Neuronal stem cell (in vitro differentiated cells): ENCODE measurements around the gene DNAJC6.

Experiments
- DNase-seq: peaks from one replicate; pipeline ENCODE4 v3.0.0-alpha.2; 2013; ENCODE audit warnings: low spot score
- H2AFZ ChIP-seq: one replicate; pipeline ENCODE4 v1.6.1; 2013; ENCODE audit warnings: mild to moderate bottlenecking, low read length, inconsistent platforms
- H2AK5ac ChIP-seq: 2 replicates; pipeline ENCODE4 v1.6.1; 2013; ENCODE audit warnings: low read depth, mild to moderate bottlenecking, inconsistent platforms, low read length, moderate library complexity, mixed read lengths
- H2BK120ac ChIP-seq: 2 replicates; pipeline ENCODE4 v1.6.1; 2013; ENCODE audit warnings: low read depth, mild to moderate bottlenecking, inconsistent platforms, low read length, moderate library complexity, mixed read lengths
- H2BK12ac ChIP-seq: one replicate; pipeline ENCODE4 v1.6.1; 2013; ENCODE audit warnings: low read length, inconsistent platforms
- H2BK15ac ChIP-seq: 2 replicates; pipeline ENCODE4 v1.6.1; 2013; ENCODE audit warnings: mild to moderate bottlenecking, low read length, inconsistent platforms, mixed read lengths
- H2BK5ac ChIP-seq: one replicate; pipeline ENCODE4 v1.6.1; 2013; ENCODE audit warnings: inconsistent platforms, mild to moderate bottlenecking, low read length, moderate library complexity
- H3K14ac ChIP-seq: one replicate; pipeline ENCODE4 v1.6.1; 2013; ENCODE audit warnings: low read length, inconsistent platforms
- H3K18ac ChIP-seq: 2 replicates; pipeline ENCODE4 v1.6.1; 2013; ENCODE audit warnings: low read length, inconsistent platforms
- H3K23ac ChIP-seq: 2 replicates; pipeline ENCODE4 v1.6.1; 2013; ENCODE audit warnings: low read depth, mild to moderate bottlenecking, mixed read lengths, low read length, inconsistent platforms; ENCODE audit not compliant: poor library complexity
- H3K27ac ChIP-seq: replicated peaks from 3 replicates; pipeline ENCODE4 v1.5.1; 2013; ENCODE audit warnings: low read length, inconsistent platforms
- H3K27me3 ChIP-seq, 3 experiments: 2 replicates each; pipeline ENCODE4 v1.6.1; 2013; ENCODE audit warnings: low read length in 3 of 3, mild to moderate bottlenecking in 2 of 3, inconsistent platforms in 1 of 3, low read depth in 1 of 3, mixed read lengths in 1 of 3, moderate library complexity in 1 of 3; ENCODE audit not compliant: control insufficient read depth in 3 of 3, insufficient read depth in 3 of 3
- H3K36me3 ChIP-seq, 2 donors: replicated peaks in 1 of 2; 2 replicates each; pipeline ENCODE4 v1.6.1; 2013; ENCODE audit warnings: low read length in 2 of 2; ENCODE audit not compliant: control insufficient read depth in 2 of 2, insufficient read depth in 2 of 2
- H3K4ac ChIP-seq: 2 replicates; pipeline ENCODE4 v1.6.1; 2013; ENCODE audit warnings: inconsistent platforms, mild to moderate bottlenecking, low read length, moderate library complexity
- H3K4me1 ChIP-seq, 2 donors: 1 replicate in 1 of 2; 2 replicates in 1 of 2; pipeline ENCODE4 v1.6.1; 2013; ENCODE audit warnings: low read length in 2 of 2, low read depth in 1 of 2; ENCODE audit not compliant: control insufficient read depth in 2 of 2, insufficient read depth in 1 of 2
- H3K4me2 ChIP-seq: one replicate; pipeline ENCODE4 v1.6.1; 2013; ENCODE audit warnings: mild to moderate bottlenecking, low read length, inconsistent platforms; ENCODE audit not compliant: insufficient read depth, poor library complexity, severe bottlenecking
- H3K4me3 ChIP-seq, 2 donors: 2 replicates each; pipeline ENCODE4 v1.5.1; 2013; ENCODE audit warnings: low read length in 2 of 2, mild to moderate bottlenecking in 2 of 2, inconsistent platforms in 1 of 2, moderate library complexity in 1 of 2
- H3K79me1 ChIP-seq: one replicate; pipeline ENCODE4 v1.6.1; 2013; ENCODE audit warnings: low read depth, mild to moderate bottlenecking, inconsistent platforms, low read length, moderate library complexity
- H3K9ac ChIP-seq: one replicate; pipeline ENCODE4 v1.6.1; 2013; ENCODE audit warnings: mild to moderate bottlenecking, low read depth, low read length, inconsistent platforms; ENCODE audit not compliant: poor library complexity
- H3K9me3 ChIP-seq, 2 donors: replicated peaks in 1 of 2; 2 replicates each; pipeline versions ENCODE3 to v1.6.1; 2013; ENCODE audit warnings: low read length in 2 of 2, mild to moderate bottlenecking in 2 of 2, inconsistent platforms in 1 of 2, low read depth in 1 of 2, mixed read lengths in 1 of 2, moderate library complexity in 1 of 2; ENCODE audit not compliant: control insufficient read depth in 2 of 2, insufficient read depth in 1 of 2
- H4K8ac ChIP-seq: one replicate; pipeline ENCODE4 v1.6.1; 2013; ENCODE audit warnings: low read depth, mild to moderate bottlenecking, inconsistent platforms, low read length, moderate library complexity
- H4K91ac ChIP-seq: one replicate; pipeline ENCODE4 v1.6.1; 2013; ENCODE audit warnings: low read length, low read depth, mild to moderate bottlenecking, inconsistent platforms; ENCODE audit not compliant: poor library complexity
- WGBS, 2 donors: extraction: QIAGEN DNeasy Blood & Tissue Kit; methylation state at CpG; one replicate each; pipeline ENCODE4 v1.1.7; 2013; ENCODE audit warnings: missing lambda C conversion rate in 2 of 2, mixed read lengths in 1 of 2; ENCODE audit not compliant: insufficient read length in 2 of 2, insufficient replicate concordance in 1 of 2; ENCODE audit errors: extremely low coverage in 2 of 2; 5-methylcytosine and 5-hydroxymethylcytosine counted together

The DNAJC6 gene

GRCh38 chr1:65399003-65399402 is 89.7 kb downstream of the DNAJC6 start:
- Histone ChIP-seq H3K4ac (no peak overlapping the region), H3K4me2 (no peak overlapping the region), H2BK15ac (no peak overlapping the region), H2BK120ac (no peak overlapping the region), H3K9ac (no peak overlapping the region), H2BK5ac (no peak overlapping the region), H3K14ac (no peak overlapping the region), H2AFZ (no peak overlapping the region), H3K18ac (no peak overlapping the region), H4K8ac (no peak overlapping the region), H3K9me3 (peaks cover 0 to 2% of the 10 kb centered on the region in 2 donors), H3K4me1 (no peaks in the 10 kb centered on the region), H2AK5ac (no peak overlapping the region), H3K36me3 (peaks cover 0 to 1% of the 10 kb centered on the region in 2 donors), H3K27me3 (no peaks in the 10 kb centered on the region), H3K4me3 (no peak overlapping the region), H3K27ac (no peak overlapping the region), H3K23ac (no peak overlapping the region), H3K79me1 (no peaks in the 10 kb centered on the region), H2BK12ac (no peak overlapping the region), H4K91ac (no peak overlapping the region)
- DNase-seq = no peak
- WGBS, 2 donors = no CpG with 5 or more reads among the region's 1 CpG

DNA sequence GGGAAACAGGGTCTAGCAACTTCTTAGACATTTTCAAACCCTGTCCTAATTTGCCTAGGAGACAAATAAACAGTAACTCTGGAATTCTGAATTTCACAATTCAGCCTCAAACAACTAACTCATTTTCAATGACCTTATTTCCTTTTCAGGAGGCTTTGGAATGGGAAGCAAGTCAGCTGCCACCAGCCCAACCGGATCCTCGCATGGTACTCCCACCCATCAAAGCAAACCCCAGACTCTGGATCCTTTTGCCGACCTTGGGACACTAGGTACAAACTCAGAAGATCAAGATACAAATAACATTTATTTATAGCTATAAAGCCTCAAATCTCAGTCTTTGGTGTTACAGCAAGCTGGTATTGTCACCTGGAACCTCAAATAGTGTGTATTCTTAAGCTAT is 92.3 kb downstream of the DNAJC6 start:
- Histone ChIP-seq H4K8ac (no peak overlapping the region), H2BK12ac (no peak overlapping the region), H3K4me1 (no peaks in the 10 kb centered on the region)

DNA sequence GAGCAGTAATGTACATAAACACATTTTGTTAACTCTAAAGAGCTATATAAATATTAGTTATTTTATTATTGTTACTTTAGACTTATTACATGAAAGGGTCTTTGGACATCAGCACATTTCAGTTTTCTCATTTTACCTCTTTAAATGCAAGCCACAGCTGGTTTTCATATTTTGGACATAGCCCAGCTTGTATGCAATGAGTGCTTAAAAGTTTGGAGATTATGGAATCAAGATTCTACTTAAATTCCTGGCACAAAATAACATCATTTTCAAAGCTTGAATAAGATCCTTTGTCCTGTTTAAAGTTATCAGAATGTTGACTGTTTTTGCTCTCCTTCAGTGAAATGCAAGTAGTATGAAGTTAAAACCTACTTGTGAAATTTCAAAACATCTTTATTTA is 95.6 kb downstream of the DNAJC6 start:
- Histone ChIP-seq H4K91ac (no peak overlapping the region), H3K4me3 (no peak overlapping the region), H4K8ac (no peak overlapping the region), H3K23ac (no peak overlapping the region), H3K4me2 (no peak overlapping the region), H3K79me1 (no peaks in the 10 kb centered on the region), H2AK5ac (no peak overlapping the region), H3K36me3 (no peaks in the 10 kb centered on the region), H2BK15ac (no peak overlapping the region), H2BK120ac (no peak overlapping the region), H2BK5ac (no peak overlapping the region), H2AFZ (no peak overlapping the region), H3K14ac (no peak overlapping the region), H3K4ac (no peak overlapping the region), H3K27ac (no peak overlapping the region), H3K9me3 (peaks cover 0 to 2% of the 10 kb centered on the region in 2 donors), H3K4me1 (no peaks in the 10 kb centered on the region), H3K18ac (no peak overlapping the region), H3K9ac (no peak overlapping the region), H3K27me3 (no peaks in the 10 kb centered on the region), H2BK12ac (no peak overlapping the region)
- no peak for DNase-seq

More for the DNA sequence above, 92.3 kb downstream of the DNAJC6 start:
- H3K14ac ChIP-seq = no peak overlapping the region
- H2AK5ac ChIP-seq = no peak overlapping the region
- no peaks in the 10 kb centered on the region for H3K79me1 ChIP-seq
- H2AFZ ChIP-seq = no peak overlapping the region
- H3K4me2 ChIP-seq = no peak overlapping the region
- peaks cover 0 to 2% of the 10 kb centered on the region in 2 donors for H3K9me3 ChIP-seq
- no peak overlapping the region for H2BK5ac ChIP-seq
- H3K9ac ChIP-seq = no peak overlapping the region
- H3K23ac ChIP-seq = no peak overlapping the region
- H3K18ac ChIP-seq = no peak overlapping the region
- H2BK120ac ChIP-seq = no peak overlapping the region
- H3K27me3 ChIP-seq = no peaks in the 10 kb centered on the region
- no peak overlapping the region for H4K91ac ChIP-seq
- no peak overlapping the region for H2BK15ac ChIP-seq
- no CpG with 5 or more reads among the region's 3 CpGs for WGBS, 2 donors
- H3K27ac ChIP-seq = no peak overlapping the region
- H3K36me3 ChIP-seq = peaks cover 0 to 1% of the 10 kb centered on the region in 2 donors
- DNase-seq = no peak
- H3K4me3 ChIP-seq = no peak overlapping the region
- H3K4ac ChIP-seq = no peak overlapping the region

- Histone ChIP-seq H3K36me3 (peaks cover 0 to 2% of the 10 kb centered on the region in 2 donors), H3K9me3 (no peaks in the 10 kb centered on the region), H3K4me2 (no peak overlapping the region), H3K18ac (no peak overlapping the region), H3K4ac (no peak overlapping the region), H2BK12ac (no peak overlapping the region), H2BK120ac (no peak overlapping the region), H3K4me1 (no peaks in the 10 kb centered on the region), H3K27me3 (no peaks in the 10 kb centered on the region), H2BK5ac (no peak overlapping the region), H3K14ac (no peak overlapping the region), H2BK15ac (no peak overlapping the region), H3K23ac (no peak overlapping the region), H4K8ac (no peak overlapping the region), H3K27ac (no peak overlapping the region), H2AK5ac (no peak overlapping the region), H2AFZ (no peak overlapping the region), H3K4me3 (no peak overlapping the region), H4K91ac (no peak overlapping the region), H3K9ac (no peak overlapping the region), H3K79me1 (no peaks in the 10 kb centered on the region)
- whole genome bisulfite sequencing, 2 donors = no CpG with 5 or more reads among the region's 2 CpGs
- no peak for DNase-seq
Observed at GRCh38 chr1:65407877-65408276, 98.5 kb downstream of the DNAJC6 start.
